ENCODE measurements around the gene MCRIP2.

The MCRIP2 gene

DNA sequence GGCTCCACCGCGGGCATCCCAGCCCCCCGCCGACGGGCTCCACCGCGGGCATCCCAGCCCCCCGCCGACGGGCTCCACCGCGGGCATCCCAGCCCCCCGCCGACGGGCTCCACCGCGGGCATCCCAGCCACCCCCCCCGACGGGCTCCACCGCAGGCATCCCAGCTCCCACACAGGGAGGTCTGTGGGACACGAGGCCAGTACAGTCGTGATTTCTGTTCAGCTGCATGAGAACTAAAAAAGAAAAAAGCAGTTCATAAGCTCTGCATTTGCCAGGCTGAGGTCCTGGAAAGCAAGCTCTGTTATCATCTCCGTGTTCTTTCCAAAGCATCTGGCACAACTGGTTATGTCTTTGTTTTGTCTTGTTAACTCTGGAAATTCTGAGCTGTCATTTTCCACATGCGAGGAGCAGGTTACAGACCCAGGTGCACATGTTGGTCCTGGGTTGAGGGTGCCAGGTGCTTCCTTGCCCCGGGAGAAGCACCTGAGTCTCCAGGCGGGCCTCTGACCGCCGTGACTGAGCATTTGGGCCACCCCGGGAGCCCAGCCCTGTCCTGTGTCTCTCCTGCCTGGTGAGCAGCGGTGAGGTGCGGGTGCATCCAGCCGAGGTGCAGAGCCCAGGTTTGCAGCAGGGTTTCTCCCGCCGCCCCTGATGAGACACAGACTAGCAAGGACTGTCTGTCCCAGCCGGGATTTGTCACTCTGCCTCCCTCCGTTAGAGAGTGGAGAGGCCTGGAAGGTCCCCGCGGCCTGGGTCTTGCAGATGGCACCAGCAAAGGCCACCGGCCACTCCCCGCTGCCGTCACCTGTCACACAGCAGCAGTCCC lies 20.7 kb upstream of the MCRIP2 start:
- Histone ChIP-seq H3K27ac (no peak overlapping the region), H3K36me3 (peaks cover 15% of the 10 kb centered on the region), H3K4me3 (ENCODE audit: low read depth, low read length) (no peak overlapping the region), H3K9me3 (ENCODE audit: severe bottlenecking) (no peaks in the 10 kb centered on the region), H3K27me3 (ENCODE audit: insufficient read depth, low read depth, severe bottlenecking) (no peaks in the 10 kb centered on the region)
- TF ChIP-seq, protein P1, sequence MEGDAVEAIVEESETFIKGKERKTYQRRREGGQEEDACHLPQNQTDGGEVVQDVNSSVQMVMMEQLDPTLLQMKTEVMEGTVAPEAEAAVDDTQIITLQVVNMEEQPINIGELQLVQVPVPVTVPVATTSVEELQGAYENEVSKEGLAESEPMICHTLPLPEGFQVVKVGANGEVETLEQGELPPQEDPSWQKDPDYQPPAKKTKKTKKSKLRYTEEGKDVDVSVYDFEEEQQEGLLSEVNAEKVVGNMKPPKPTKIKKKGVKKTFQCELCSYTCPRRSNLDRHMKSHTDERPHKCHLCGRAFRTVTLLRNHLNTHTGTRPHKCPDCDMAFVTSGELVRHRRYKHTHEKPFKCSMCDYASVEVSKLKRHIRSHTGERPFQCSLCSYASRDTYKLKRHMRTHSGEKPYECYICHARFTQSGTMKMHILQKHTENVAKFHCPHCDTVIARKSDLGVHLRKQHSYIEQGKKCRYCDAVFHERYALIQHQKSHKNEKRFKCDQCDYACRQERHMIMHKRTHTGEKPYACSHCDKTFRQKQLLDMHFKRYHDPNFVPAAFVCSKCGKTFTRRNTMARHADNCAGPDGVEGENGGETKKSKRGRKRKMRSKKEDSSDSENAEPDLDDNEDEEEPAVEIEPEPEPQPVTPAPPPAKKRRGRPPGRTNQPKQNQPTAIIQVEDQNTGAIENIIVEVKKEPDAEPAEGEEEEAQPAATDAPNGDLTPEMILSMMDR (IDR thresholded peaks at IDR 0.05; ENCODE audit: low read depth, low read length) = no peak
- no peak for DNase-seq

DNA sequence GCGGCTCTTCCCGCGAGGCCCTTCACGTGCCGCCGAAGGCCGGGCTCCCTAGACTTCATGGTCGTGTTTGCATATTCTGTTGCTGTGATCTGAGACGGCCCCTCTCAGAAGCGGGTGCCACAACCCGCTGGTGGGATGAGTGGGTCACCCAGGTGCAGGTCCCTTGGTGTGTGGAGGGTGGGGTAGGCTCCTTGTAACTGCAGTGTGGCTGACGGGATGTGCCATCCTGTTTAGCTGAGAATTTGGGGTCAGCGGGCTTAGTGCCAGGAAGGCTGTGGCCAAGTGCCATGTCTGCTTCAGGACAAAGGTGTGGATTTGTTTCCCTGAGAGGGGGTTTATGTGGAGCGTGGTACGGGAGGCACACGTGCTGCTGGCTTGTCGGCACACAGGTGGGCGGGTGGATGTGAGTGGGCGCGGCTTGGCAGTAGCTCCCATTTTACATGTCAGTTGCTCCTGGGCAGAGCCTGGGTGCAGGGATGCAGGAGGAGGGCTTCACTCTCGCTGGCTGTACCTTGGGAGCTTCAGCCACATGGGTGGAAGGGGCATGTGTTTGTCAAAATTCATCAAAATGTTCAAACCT lies 20.0 kb upstream of the MCRIP2 start:
- H3K4me3 ChIP-seq (ENCODE audit: low read depth, low read length) = no peak overlapping the region

DNA sequence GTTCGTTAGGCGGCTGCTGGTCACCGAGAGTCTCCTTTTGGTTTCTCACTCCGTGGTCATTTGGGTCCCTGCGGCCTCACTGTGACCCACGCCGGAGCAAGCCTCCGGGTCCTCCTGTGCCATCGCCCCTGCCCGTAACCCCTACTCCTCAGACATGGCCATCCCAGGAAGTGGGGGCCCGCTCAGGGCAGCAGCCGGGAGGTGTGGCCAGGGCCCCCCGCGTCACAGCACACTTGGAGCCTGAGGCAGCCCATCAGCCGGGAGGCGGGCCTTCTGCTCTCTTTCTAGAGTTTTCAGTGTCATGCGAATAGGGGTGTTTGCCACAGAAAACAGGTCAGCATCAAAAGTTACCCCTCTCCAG lies 18.7 kb upstream of the MCRIP2 start:
- DNase-seq = no peak
- H3K27ac ChIP-seq = no peak overlapping the region
- H3K27me3 ChIP-seq (ENCODE audit: insufficient read depth, low read depth, severe bottlenecking) = no peaks in the 10 kb centered on the region
- H3K9me3 ChIP-seq (ENCODE audit: severe bottlenecking) = no peaks in the 10 kb centered on the region
- peaks cover 29% of the 10 kb centered on the region for H3K36me3 ChIP-seq
- H3K4me3 ChIP-seq (ENCODE audit: low read depth, low read length) = no peak overlapping the region
- TF ChIP-seq, protein P1 (IDR thresholded peaks at IDR 0.05; ENCODE audit: low read depth, low read length) = no peak

More for the DNA sequence above, 20.0 kb upstream of the MCRIP2 start:
- Histone ChIP-seq H3K27me3 (ENCODE audit: insufficient read depth, low read depth, severe bottlenecking) (no peaks in the 10 kb centered on the region), H3K36me3 (peaks cover 23% of the 10 kb centered on the region), H3K27ac (no peak overlapping the region), H3K9me3 (ENCODE audit: severe bottlenecking) (no peaks in the 10 kb centered on the region)
- TF ChIP-seq, protein P1 (IDR thresholded peaks at IDR 0.05; ENCODE audit: low read depth, low read length) = no peak
- no peak for DNase-seq

DNA sequence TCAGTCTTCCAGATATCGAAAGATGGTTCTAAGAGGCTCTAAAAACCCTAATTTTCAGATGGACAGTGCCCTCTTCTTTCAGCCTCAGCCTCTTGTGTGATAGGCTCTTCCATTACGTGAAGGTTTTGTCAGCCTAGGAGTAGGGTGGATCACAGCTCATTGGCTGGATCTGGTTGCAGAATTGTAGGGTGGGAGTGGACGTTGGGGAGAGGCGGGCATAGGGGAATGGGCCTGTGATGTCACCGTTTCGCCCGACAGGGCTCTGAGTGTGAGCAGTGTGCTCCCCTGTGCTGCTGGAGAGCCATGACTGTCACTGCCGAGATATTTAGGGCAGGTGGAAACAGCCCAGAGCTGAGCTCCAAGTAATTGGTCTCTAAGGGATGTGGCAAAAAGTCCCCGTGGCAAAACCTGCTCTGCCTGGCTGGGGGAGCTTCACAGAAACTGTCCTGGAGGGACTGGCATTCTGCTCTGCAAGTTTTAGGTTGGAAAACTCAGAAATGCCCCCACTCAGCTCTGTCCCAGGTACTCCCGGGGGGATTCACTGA lies 17.0 kb upstream of the MCRIP2 start:
- no peak overlapping the region for H3K4me3 ChIP-seq (ENCODE audit: low read depth, low read length)
- no peaks in the 10 kb centered on the region for H3K27me3 ChIP-seq (ENCODE audit: insufficient read depth, low read depth, severe bottlenecking)
- no peak overlapping the region for H3K27ac ChIP-seq
- TF ChIP-seq, protein P1 (IDR thresholded peaks at IDR 0.05; ENCODE audit: low read depth, low read length) = no peak
- H3K36me3 ChIP-seq = peaks cover 41% of the 10 kb centered on the region
- no peaks in the 10 kb centered on the region for H3K9me3 ChIP-seq (ENCODE audit: severe bottlenecking)
- no peak for DNase-seq

DNA sequence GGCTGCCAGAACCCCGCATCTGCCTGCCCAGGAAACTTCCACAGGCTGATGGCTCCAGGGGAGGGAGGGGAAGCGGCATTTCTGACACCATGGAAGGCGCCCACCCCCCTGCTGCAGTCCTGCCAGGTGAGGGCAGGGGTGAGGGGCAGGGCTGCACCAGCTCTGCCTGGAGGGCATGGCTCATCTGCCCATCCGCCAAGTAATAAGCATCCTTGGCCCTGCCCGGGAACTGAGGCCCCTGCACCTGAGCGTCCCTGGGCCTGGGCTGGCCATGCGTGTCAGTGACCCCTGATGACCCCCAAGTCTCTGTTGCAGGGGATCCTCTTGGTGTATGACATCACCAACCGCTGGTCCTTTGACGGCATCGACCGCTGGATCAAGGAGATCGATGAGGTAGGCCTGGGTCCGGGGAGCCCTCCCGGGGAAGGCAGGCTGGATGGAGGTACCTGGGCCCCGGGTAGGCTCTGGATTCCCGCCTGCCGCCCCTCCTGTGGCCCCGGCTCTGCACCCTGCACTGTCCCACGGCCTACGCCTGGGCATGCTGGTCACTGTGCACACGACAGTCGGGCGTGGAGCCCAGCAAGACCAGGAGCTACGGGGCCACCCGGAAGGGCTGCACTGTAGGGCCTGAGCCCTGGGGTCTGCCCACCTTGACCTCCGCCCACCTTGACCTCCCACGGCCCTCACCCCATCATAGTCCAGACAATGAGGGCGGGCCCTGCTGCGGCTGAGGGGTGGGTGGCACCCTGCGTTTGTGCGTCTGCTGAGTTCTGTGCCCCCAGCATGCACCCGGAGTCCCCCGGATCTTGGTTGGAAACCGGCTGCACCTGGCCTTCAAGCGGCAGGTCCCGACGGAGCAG lies 16.3 kb upstream of the MCRIP2 start:
- TF ChIP-seq, protein P1 (IDR thresholded peaks at IDR 0.05; ENCODE audit: low read depth, low read length) = no peak
- no peaks in the 10 kb centered on the region for H3K27me3 ChIP-seq (ENCODE audit: insufficient read depth, low read depth, severe bottlenecking)
- no peak overlapping the region for H3K4me3 ChIP-seq (ENCODE audit: low read depth, low read length)
- H3K27ac ChIP-seq = no peak overlapping the region
- H3K9me3 ChIP-seq (ENCODE audit: severe bottlenecking) = no peaks in the 10 kb centered on the region
- DNase-seq = no peak
- peaks cover 35% of the 10 kb centered on the region for H3K36me3 ChIP-seq

All from WERI-Rb-1 (cell line).